Lower leg skin (tissue), 3 donors: ENCODE data around the gene GRAMD2A.

Source experiments
- POLR2A ChIP-seq, 2 donors: fragments of 450-650 bp; IDR thresholded peaks; one replicate each; pipeline ENCODE4 v1.6.1; 2016 to 2017; ENCODE audit warnings: antibody characterized with exemption in 2 of 2, mild to moderate bottlenecking in 1 of 2, moderate library complexity in 1 of 2
- TF ChIP-seq, protein P1 (sequence below), 3 donors: fragments of 450-650 bp; IDR thresholded peaks; one replicate each; pipeline ENCODE4 v1.5.1; 2016; ENCODE audit warnings: antibody characterized with exemption in 3 of 3, mild to moderate bottlenecking in 3 of 3, moderate library complexity in 2 of 3

DNA sequence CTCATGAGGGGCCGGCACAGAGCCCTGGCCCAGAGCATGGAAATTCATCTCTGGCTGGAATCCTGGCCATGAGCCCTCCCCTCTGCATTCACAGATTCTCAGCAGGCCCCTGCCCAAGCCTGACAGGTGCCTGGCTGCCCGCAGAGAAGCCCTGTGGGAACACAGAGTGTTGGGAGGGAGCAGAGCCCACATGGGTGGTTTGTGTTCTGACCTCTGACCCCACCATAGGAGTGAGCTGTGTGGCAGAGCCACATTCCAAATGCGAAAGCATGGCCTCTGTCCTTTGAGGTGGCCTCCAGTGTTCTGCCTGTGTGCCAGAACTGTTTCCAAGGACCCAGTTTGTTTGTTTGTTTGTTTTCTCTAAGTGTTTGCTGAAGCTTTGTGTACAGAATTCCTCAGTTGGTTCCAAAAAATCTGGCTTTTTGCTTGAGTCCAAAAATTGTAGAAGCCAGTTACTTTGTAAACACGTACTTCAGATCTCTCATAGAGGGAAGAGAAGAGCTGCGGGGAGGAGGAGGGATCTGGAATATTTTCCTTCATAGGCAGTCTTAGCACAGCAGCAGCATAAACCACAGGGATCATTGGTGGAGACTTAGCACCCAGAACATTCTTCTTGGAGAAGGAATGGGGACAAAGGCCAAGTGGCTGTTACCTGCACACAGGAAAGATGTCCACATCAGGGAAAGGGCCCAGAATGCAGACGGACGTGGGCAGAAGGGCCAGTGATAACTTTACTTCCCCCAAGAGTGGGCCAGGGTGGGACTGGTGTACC, 36.0 kb downstream of the GRAMD2A start:
- no peak for TF ChIP-seq POLR2A (IDR thresholded peaks at IDR 0.05)
- TF ChIP-seq, protein P1, sequence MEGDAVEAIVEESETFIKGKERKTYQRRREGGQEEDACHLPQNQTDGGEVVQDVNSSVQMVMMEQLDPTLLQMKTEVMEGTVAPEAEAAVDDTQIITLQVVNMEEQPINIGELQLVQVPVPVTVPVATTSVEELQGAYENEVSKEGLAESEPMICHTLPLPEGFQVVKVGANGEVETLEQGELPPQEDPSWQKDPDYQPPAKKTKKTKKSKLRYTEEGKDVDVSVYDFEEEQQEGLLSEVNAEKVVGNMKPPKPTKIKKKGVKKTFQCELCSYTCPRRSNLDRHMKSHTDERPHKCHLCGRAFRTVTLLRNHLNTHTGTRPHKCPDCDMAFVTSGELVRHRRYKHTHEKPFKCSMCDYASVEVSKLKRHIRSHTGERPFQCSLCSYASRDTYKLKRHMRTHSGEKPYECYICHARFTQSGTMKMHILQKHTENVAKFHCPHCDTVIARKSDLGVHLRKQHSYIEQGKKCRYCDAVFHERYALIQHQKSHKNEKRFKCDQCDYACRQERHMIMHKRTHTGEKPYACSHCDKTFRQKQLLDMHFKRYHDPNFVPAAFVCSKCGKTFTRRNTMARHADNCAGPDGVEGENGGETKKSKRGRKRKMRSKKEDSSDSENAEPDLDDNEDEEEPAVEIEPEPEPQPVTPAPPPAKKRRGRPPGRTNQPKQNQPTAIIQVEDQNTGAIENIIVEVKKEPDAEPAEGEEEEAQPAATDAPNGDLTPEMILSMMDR (IDR thresholded peaks at IDR 0.05): no peak
